ENCODE results near the gene OSGIN1. TPM values are rescaled to one million over a fixed set of nuclear protein-coding genes. Genes with fewer than 3 reads are reported as not detected.

Gene OSGIN1
- total and polyA plus RNA-seq, 2 of the 8 experiments (the other 6 are each of a cell fraction or from before 2014, with no cell fraction given), result 0.58 to 0.76 TPM

- no peak for TF ChIP-seq CHD7 (IDR thresholded peaks at IDR 0.05; ENCODE audit: insufficient replicate concordance, low read length)
These were observed 13.7 kb upstream of the OSGIN1 start (continued) for GRCh38 chr16:83939266-83939855.

Data from H1 (cell line).